ENCODE measurements around the gene CYP2A6.
"Not testable (repeated sequence)": the region's sequence is repeated elsewhere in the genome, so short reads cannot be mapped to it uniquely, and the experiment has no call there.

- not testable (repeated sequence) for TF ChIP-seq POLR2AphosphoS5, POLR2A, CTCF (IDR thresholded peaks at IDR 0.05)
Measured at GRCh38 chr19:40873873-40874272, 23.6 kb upstream of the CYP2A6 start.

Data from sigmoid colon (tissue), 4 donors.